Neural cell (in vitro differentiated cells): ENCODE results near the gene INTS11. TPM values are rescaled to one million over a fixed set of nuclear protein-coding genes. Genes with fewer than 3 reads are reported as not detected.

Experiments
- H2AFZ ChIP-seq: fragments of 200-600, 300-800 bp; sonication (generic), shearing (Covaris generic); 2 replicates; pipeline ENCODE4 v1.6.0; 2014; ENCODE audit warnings: low read depth, mild to moderate bottlenecking, antibody characterized with exemption, low read length, moderate library complexity
- H3F3A ChIP-seq: fragments of 200-600 bp; shearing (Covaris generic); 2 replicates; pipeline ENCODE4 v1.6.1; 2016; ENCODE audit warnings: mild to moderate bottlenecking, moderate library complexity, mixed read lengths, antibody characterized with exemption, low read length; ENCODE audit not compliant: insufficient read depth, poor library complexity, severe bottlenecking
- H3K27ac ChIP-seq: fragments of 200-600, 300-800 bp; sonication (generic), shearing (Covaris generic); 2 replicates; pipeline ENCODE4 v1.5.1; 2014; ENCODE audit warnings: mild to moderate bottlenecking, low read length, moderate library complexity
- H3K27me3 ChIP-seq: fragments of 300-800, 200-600 bp; sonication (generic), shearing (Covaris generic); 2 replicates; pipeline ENCODE4 v1.6.0; 2014; ENCODE audit warnings: mild to moderate bottlenecking, low read depth, low read length, moderate library complexity; ENCODE audit not compliant: insufficient read depth
- H3K36me3 ChIP-seq: fragments of 300-800, 200-600 bp; sonication (generic), shearing (Covaris generic); 2 replicates; pipeline ENCODE4 v1.5.1; 2014; ENCODE audit warnings: mild to moderate bottlenecking, antibody characterized with exemption, low read length, moderate library complexity; ENCODE audit not compliant: insufficient read depth
- H3K4me2 ChIP-seq: fragments of 300-800, 200-600 bp; sonication (generic), shearing (Covaris generic); 2 replicates; pipeline ENCODE4 v1.6.0; 2014; ENCODE audit warnings: mild to moderate bottlenecking, low read length
- H3K4me3 ChIP-seq: fragments of 300-800, 200-600 bp; sonication (generic), shearing (Covaris generic); 2 replicates; pipeline ENCODE4 v1.5.1; 2014; ENCODE audit warnings: mild to moderate bottlenecking, low read length, moderate library complexity
- H3K79me2 ChIP-seq: fragments of 200-600 bp; shearing (Covaris generic); replicated peaks from 2 replicates; pipeline ENCODE4 v1.6.0; 2014; ENCODE audit warnings: mild to moderate bottlenecking, low read length, moderate library complexity; ENCODE audit not compliant: insufficient read depth
- H3K9ac ChIP-seq: fragments of 300-800, 200-600 bp; sonication (generic), shearing (Covaris generic); 2 replicates; pipeline ENCODE4 v1.6.1; 2016; ENCODE audit warnings: mild to moderate bottlenecking, low read length, mixed read lengths
- H3K9me2 ChIP-seq: fragments of 200-600 bp; shearing (Covaris generic); 2 replicates; pipeline ENCODE4 v1.6.1; 2016; ENCODE audit warnings: mild to moderate bottlenecking, low read length, mixed read lengths; ENCODE audit not compliant: insufficient read depth
- H3K9me3 ChIP-seq: fragments of 200-600, 300-800 bp; sonication (generic), shearing (Covaris generic); 2 replicates; pipeline ENCODE4 v1.6.1; 2016; ENCODE audit warnings: mild to moderate bottlenecking, mixed run types, low read length, moderate library complexity, mixed read lengths
- H4K20me1 ChIP-seq: fragments of 200-600 bp; shearing (Covaris generic); 2 replicates; pipeline ENCODE4 v1.6.1; 2016; ENCODE audit warnings: mild to moderate bottlenecking, mixed run types; ENCODE audit not compliant: insufficient read depth
- EP300 ChIP-seq: fragments of 450-650 bp; conservative IDR thresholded peaks from 2 replicates; pipeline ENCODE4 v1.6.1; 2014; ENCODE audit warnings: antibody characterized with exemption, mild to moderate bottlenecking, moderate library complexity; ENCODE audit not compliant: poor library complexity, severe bottlenecking
- EZH2 ChIP-seq: fragments of 200-600, 300-800 bp; shearing (Covaris generic), sonication (generic); IDR thresholded peaks from 2 replicates; pipeline ENCODE4 v1.6.1; 2014; ENCODE audit warnings: antibody characterized with exemption, low read length, borderline replicate concordance, mild to moderate bottlenecking; ENCODE audit not compliant: insufficient read depth, poor library complexity, severe bottlenecking
- MXI1 ChIP-seq: fragments of 450-650 bp; conservative IDR thresholded peaks from 2 replicates; pipeline ENCODE4 v1.6.1; 2014; ENCODE audit warnings: antibody characterized with exemption, mild to moderate bottlenecking; ENCODE audit not compliant: poor library complexity, severe bottlenecking
- POLR2AphosphoS5 ChIP-seq: IDR thresholded peaks from 2 replicates; pipeline ENCODE4 v1.6.1; 2012
- RAD21 ChIP-seq: fragments of 450-650 bp; conservative IDR thresholded peaks from 2 replicates; pipeline ENCODE4 v1.6.1; 2014; ENCODE audit warnings: antibody characterized with exemption, mild to moderate bottlenecking, moderate library complexity
- SMC3 ChIP-seq: fragments of 450-650 bp; conservative IDR thresholded peaks from 2 replicates; pipeline ENCODE4 v1.6.1; 2014; ENCODE audit warnings: antibody characterized with exemption, mild to moderate bottlenecking, moderate library complexity; ENCODE audit not compliant: poor library complexity
- TAF1 ChIP-seq: IDR thresholded peaks from 2 replicates; pipeline ENCODE4 v1.6.1; 2012; ENCODE audit warnings: low read depth
- polyA plus RNA-seq: library from polyadenylated mRNA; depleted of rRNA; stranded (reverse); fragments of >200 nt; gene quantifications from 2 replicates; pipeline ENCODE4 v1.2.3, GENCODE V29; 2014
- TF ChIP-seq, protein P1 (sequence below): fragments of 450-650 bp; IDR thresholded peaks from 2 replicates; pipeline ENCODE4 v1.5.1; 2014; ENCODE audit warnings: antibody characterized with exemption, mild to moderate bottlenecking, moderate library complexity; ENCODE audit not compliant: poor library complexity, severe bottlenecking
- TF ChIP-seq, protein P2 (sequence below): IDR thresholded peaks from 2 replicates; pipeline ENCODE4 v1.6.1; 2012; ENCODE audit warnings: borderline replicate concordance

The INTS11 gene
- polyA plus RNA-seq, 1 donor from 2014 or later = 131 TPM

DNA sequence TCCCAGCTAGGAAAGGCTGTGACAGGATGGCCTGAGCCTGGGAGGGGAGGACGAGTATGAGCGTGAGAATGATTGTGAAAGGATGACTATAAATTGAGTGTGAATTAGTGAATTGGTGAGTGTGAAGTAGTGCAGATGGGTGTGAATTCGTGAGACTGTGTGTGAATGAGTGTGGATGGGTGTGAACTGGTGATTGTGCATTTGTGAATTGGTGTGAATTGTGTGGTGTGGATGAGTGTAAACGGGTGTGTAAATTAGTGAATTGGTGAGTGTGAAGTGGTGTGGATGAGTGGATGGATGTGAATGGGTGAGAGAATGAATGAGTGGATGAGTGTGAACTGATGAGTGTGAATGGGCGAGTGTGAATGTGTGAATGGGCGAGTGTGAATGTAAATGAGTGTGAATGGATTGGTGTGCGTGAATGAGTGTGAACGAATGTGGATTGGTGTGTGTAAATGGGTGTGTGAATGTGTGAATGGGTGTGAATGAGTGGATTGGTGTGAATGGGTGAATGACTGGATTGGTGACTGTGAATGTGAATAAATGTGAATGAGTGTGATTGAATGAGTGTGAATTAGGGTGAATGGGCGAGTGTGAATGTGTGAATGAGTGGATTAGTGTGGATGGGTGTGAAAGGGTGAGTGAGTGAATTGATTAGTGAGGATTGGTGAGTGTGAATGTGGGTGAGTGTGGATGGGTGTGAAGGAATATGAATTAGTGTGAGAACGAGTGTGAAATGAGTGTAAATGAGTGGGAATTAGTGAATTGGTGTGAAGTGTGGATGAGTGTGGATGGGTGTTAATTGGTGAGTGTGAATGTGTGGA is 41.6 kb upstream of the INTS11 start:
- no peaks in the 10 kb centered on the region for H4K20me1 ChIP-seq
- TF ChIP-seq EP300 (no peak), RAD21 (no peak), MXI1 (no peak)
- no peaks in the 10 kb centered on the region for H3K27me3 ChIP-seq
- no peaks in the 10 kb centered on the region for H3K9me3 ChIP-seq
- no peak overlapping the region for H3K9ac ChIP-seq
- no peaks in the 10 kb centered on the region for H3K9me2 ChIP-seq
- no peaks in the 10 kb centered on the region for H3F3A ChIP-seq
- no peak overlapping the region for H2AFZ ChIP-seq
- H3K79me2 ChIP-seq = no peaks in the 10 kb centered on the region
- H3K27ac ChIP-seq = no peak overlapping the region
- H3K4me2 ChIP-seq = no peak overlapping the region
- H3K36me3 ChIP-seq = no peaks in the 10 kb centered on the region
- H3K4me3 ChIP-seq = no peak overlapping the region

DNA sequence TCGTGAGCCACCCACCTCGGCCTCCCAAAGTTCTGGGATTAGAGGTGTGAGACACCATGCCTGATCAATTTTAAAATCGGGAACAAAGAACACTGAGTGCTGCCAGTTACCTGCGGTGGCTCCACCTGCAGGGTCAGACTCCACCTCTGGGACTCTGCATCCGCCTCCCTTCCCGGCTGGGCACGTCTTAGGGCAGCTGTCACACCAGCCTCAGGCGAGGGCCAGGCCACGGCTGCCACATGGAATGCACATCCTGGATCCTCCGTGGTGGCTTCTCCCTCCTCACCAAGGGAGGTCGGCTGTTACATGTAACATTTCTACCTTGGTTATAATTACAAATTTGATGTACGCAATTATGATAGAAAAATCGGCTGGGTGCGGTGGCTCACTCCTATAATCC is 39.8 kb upstream of the INTS11 start:
- Histone ChIP-seq H3K9ac (no peak overlapping the region), H3K9me2 (no peaks in the 10 kb centered on the region), H3K9me3 (no peaks in the 10 kb centered on the region), H3F3A (no peaks in the 10 kb centered on the region), H3K27me3 (no peaks in the 10 kb centered on the region), H3K79me2 (no peaks in the 10 kb centered on the region), H3K36me3 (no peaks in the 10 kb centered on the region), H3K27ac (no peak overlapping the region), H3K4me3 (no peak overlapping the region), H3K4me2 (no peak overlapping the region), H4K20me1 (no peaks in the 10 kb centered on the region), H2AFZ (no peak overlapping the region)
- TF ChIP-seq EZH2 (no peak), POLR2AphosphoS5 (no peak), RAD21 (no peak), SMC3 (no peak), EP300 (no peak), TAF1 (no peak)
- TF ChIP-seq, protein P1, sequence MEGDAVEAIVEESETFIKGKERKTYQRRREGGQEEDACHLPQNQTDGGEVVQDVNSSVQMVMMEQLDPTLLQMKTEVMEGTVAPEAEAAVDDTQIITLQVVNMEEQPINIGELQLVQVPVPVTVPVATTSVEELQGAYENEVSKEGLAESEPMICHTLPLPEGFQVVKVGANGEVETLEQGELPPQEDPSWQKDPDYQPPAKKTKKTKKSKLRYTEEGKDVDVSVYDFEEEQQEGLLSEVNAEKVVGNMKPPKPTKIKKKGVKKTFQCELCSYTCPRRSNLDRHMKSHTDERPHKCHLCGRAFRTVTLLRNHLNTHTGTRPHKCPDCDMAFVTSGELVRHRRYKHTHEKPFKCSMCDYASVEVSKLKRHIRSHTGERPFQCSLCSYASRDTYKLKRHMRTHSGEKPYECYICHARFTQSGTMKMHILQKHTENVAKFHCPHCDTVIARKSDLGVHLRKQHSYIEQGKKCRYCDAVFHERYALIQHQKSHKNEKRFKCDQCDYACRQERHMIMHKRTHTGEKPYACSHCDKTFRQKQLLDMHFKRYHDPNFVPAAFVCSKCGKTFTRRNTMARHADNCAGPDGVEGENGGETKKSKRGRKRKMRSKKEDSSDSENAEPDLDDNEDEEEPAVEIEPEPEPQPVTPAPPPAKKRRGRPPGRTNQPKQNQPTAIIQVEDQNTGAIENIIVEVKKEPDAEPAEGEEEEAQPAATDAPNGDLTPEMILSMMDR = no peak

DNA sequence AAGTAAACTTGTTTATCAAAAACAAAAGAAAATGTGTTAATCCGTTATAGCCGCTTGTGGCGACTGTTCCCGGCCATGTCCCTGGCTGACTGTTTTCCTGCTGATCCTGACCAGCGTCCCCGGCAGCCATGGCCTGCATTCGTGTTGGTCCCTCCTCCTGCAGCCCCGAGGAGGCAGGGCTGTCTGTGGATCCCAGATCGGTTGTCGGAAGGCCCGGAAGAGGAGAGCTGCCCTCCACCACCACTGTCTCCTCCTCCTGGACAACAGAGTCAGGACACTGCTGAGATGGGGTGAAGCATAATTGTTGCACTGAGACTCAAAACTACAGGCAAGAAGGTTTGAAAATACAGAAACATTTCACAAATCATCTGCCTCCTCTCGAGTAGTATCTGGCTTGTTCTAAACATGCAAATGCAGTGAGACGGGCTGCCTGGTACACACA is 37.5 kb upstream of the INTS11 start:
- Histone ChIP-seq H3F3A (no peaks in the 10 kb centered on the region), H3K27ac (no peak overlapping the region), H3K9ac (no peak overlapping the region), H3K36me3 (no peaks in the 10 kb centered on the region), H3K4me2 (no peak overlapping the region), H3K27me3 (no peaks in the 10 kb centered on the region), H2AFZ (no peak overlapping the region), H3K9me2 (no peaks in the 10 kb centered on the region), H3K9me3 (no peaks in the 10 kb centered on the region), H4K20me1 (no peaks in the 10 kb centered on the region), H3K79me2 (no peaks in the 10 kb centered on the region), H3K4me3 (no peak overlapping the region)
- no peak for TF ChIP-seq MXI1
- TF ChIP-seq, protein P1 = no peak
- TF ChIP-seq EZH2 = no peak
- TF ChIP-seq RAD21 = no peak
- TF ChIP-seq EP300 = no peak
- no peak for TF ChIP-seq TAF1
- TF ChIP-seq, protein P2, sequence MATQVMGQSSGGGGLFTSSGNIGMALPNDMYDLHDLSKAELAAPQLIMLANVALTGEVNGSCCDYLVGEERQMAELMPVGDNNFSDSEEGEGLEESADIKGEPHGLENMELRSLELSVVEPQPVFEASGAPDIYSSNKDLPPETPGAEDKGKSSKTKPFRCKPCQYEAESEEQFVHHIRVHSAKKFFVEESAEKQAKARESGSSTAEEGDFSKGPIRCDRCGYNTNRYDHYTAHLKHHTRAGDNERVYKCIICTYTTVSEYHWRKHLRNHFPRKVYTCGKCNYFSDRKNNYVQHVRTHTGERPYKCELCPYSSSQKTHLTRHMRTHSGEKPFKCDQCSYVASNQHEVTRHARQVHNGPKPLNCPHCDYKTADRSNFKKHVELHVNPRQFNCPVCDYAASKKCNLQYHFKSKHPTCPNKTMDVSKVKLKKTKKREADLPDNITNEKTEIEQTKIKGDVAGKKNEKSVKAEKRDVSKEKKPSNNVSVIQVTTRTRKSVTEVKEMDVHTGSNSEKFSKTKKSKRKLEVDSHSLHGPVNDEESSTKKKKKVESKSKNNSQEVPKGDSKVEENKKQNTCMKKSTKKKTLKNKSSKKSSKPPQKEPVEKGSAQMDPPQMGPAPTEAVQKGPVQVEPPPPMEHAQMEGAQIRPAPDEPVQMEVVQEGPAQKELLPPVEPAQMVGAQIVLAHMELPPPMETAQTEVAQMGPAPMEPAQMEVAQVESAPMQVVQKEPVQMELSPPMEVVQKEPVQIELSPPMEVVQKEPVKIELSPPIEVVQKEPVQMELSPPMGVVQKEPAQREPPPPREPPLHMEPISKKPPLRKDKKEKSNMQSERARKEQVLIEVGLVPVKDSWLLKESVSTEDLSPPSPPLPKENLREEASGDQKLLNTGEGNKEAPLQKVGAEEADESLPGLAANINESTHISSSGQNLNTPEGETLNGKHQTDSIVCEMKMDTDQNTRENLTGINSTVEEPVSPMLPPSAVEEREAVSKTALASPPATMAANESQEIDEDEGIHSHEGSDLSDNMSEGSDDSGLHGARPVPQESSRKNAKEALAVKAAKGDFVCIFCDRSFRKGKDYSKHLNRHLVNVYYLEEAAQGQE = no peak
- TF ChIP-seq POLR2AphosphoS5 = no peak
- no peak for TF ChIP-seq SMC3
